Thyroid gland (tissue), 4 donors: ENCODE results near the gene F10. TPM values are rescaled to one million over a fixed set of nuclear protein-coding genes. Genes with fewer than 3 reads are reported as not detected.

ENCODE experiments used
- DNase-seq, 2 donors: peaks; one replicate each; pipeline ENCODE4 v3.0.0-alpha.2; 2019
- H3K27ac ChIP-seq, 3 donors: fragments of 200-600 bp; sonication (generic); 1 replicate in 2 of 3; 2 replicates in 1 of 3; pipeline ENCODE4 v1.5.1; 2016 to 2019; ENCODE audit warnings: mild to moderate bottlenecking in 1 of 3, moderate library complexity in 1 of 3
- H3K27me3 ChIP-seq: fragments of 200-600 bp; sonication (generic); one replicate; pipeline ENCODE4 v1.5.1; 2019
- H3K36me3 ChIP-seq, 2 donors: fragments of 200-600 bp; sonication (generic); one replicate each; pipeline ENCODE4 v1.5.1; 2016 to 2019
- H3K4me1 ChIP-seq, 2 donors: fragments of 200-600 bp; sonication (generic); one replicate each; pipeline ENCODE4 v1.5.1; 2017 to 2019
- H3K4me3 ChIP-seq, 3 donors: fragments of 200-600 bp; sonication (generic); replicated peaks in 1 of 3; 1 replicate in 2 of 3; 2 replicates in 1 of 3; pipeline ENCODE4 v1.5.1; 2016; ENCODE audit warnings: mild to moderate bottlenecking in 1 of 3
- H3K9me3 ChIP-seq: fragments of 200-600 bp; sonication (generic); one replicate; pipeline ENCODE4 v1.5.1; 2017
- CTCF ChIP-seq, 6 experiments: fragments of 200-600 bp in 3 of 6; fragments of 450-650 bp in 3 of 6; sonication (generic) in 3 of 6; IDR thresholded peaks; one replicate each; pipeline ENCODE4 v1.5.1; 2016 to 2019; ENCODE audit warnings: antibody characterized with exemption in 6 of 6, mild to moderate bottlenecking in 2 of 6, inconsistent platforms in 1 of 6, moderate library complexity in 1 of 6
- POLR2A ChIP-seq, 2 donors: fragments of 450-650 bp; IDR thresholded peaks; one replicate each; pipeline ENCODE4 v1.6.1; 2017; ENCODE audit warnings: antibody characterized with exemption in 2 of 2, mild to moderate bottlenecking in 2 of 2, moderate library complexity in 1 of 2
- WGBS, 2 donors: methylation state at CpG; one replicate each; pipeline ENCODE4 v1.1.5; 2017; 5-methylcytosine and 5-hydroxymethylcytosine counted together
- intact Hi-C: fragments of 100-400 bp; cut with DNase I; formaldehyde crosslinking; loops from one replicate; pipeline ENCODE4 v1.15.1; 2023
- total RNA-seq, 4 donors: library from RNA; depleted of rRNA; stranded (reverse); fragments of >200 nt; gene quantifications; one replicate each; pipeline ENCODE4 v1.2.3, GENCODE V29; 2016

The F10 gene
- 10 to 100 TPM in 1 of 4 donors, 1 to 10 TPM in 3; 4.0 to 19.9 (median 7.0) TPM for total RNA-seq

GRCh38 chr13:113122550-113123225 is at the start of gene F10:
Gene F10 (plus strand): TSS chr13:113122799. CDS start chr13:113122856, 57 bp downstream.
- no peak for DNase-seq
- Histone ChIP-seq H3K27me3 (no peaks in the 10 kb centered on the region), H3K9me3 (no peaks in the 10 kb centered on the region), H3K4me1 (no peaks in the 10 kb centered on the region), H3K4me3 (no peak within 1 kb of the TSS), H3K36me3 (no peaks in the 10 kb centered on the region), H3K27ac (no peak within 1 kb of the TSS)
- intact Hi-C loops: no loop called here
- WGBS, 2 donors: 43 to 51% methylated on average over 19 to 22 of the region's 23 CpGs
- TF ChIP-seq POLR2A (IDR thresholded peaks at IDR 0.05) (no peak), CTCF (IDR thresholded peaks at IDR 0.05) (no peak)

- H3K27me3 ChIP-seq: no peaks in the 10 kb centered on the region
- no peak for DNase-seq
- peaks cover 37 to 43% of the 10 kb centered on the region in 2 donors for H3K36me3 ChIP-seq
- no peak for TF ChIP-seq CTCF (IDR thresholded peaks at IDR 0.05)
- no peak for TF ChIP-seq POLR2A (IDR thresholded peaks at IDR 0.05)
- no peak overlapping the region for H3K27ac ChIP-seq
- no peaks in the 10 kb centered on the region for H3K4me1 ChIP-seq
- WGBS, 2 donors: 94% methylated on average over 11 of the region's 11 CpGs
- H3K4me3 ChIP-seq: no peak overlapping the region
- no peaks in the 10 kb centered on the region for H3K9me3 ChIP-seq
- intact Hi-C loops: no loop called here
Measured at GRCh38 chr13:113073942-113074341, 48.7 kb upstream of the F10 start.

- WGBS, 2 donors: 91 to 93% methylated on average over 12 to 18 of the region's 18 CpGs
- no peaks in the 10 kb centered on the region for H3K27me3 ChIP-seq
- no peak overlapping the region for H3K4me3 ChIP-seq
- H3K9me3 ChIP-seq: no peaks in the 10 kb centered on the region
- intact Hi-C loops: no loop called here
- no peak for DNase-seq
- TF ChIP-seq POLR2A (IDR thresholded peaks at IDR 0.05) (no peak), CTCF (IDR thresholded peaks at IDR 0.05) (no peak)
- no peaks in the 10 kb centered on the region for H3K4me1 ChIP-seq
- H3K36me3 ChIP-seq: peaks cover 37 to 48% of the 10 kb centered on the region in 2 donors
- no peak overlapping the region for H3K27ac ChIP-seq
Measured at GRCh38 chr13:113074401-113074800, 48.2 kb upstream of the F10 start.

GRCh38 chr13:113074876-113075275 is 47.7 kb upstream of the F10 start:
- Histone ChIP-seq H3K4me3 (no peak overlapping the region), H3K36me3 (peaks cover 37 to 49% of the 10 kb centered on the region in 2 donors), H3K4me1 (no peaks in the 10 kb centered on the region), H3K27ac (no peak overlapping the region), H3K27me3 (no peaks in the 10 kb centered on the region), H3K9me3 (no peaks in the 10 kb centered on the region)
- intact Hi-C loops: no loop called here
- no peak for TF ChIP-seq POLR2A (IDR thresholded peaks at IDR 0.05)
- no peak for TF ChIP-seq CTCF (IDR thresholded peaks at IDR 0.05)
- 91 to 93% methylated on average over 15 to 22 of the region's 22 CpGs for WGBS, 2 donors
- DNase-seq: no peak

GRCh38 chr13:113075711-113076110 is 46.9 kb upstream of the F10 start:
- Histone ChIP-seq H3K4me1 (no peaks in the 10 kb centered on the region), H3K4me3 (no peak overlapping the region), H3K27ac (no peak overlapping the region), H3K36me3 (peaks cover 37 to 44% of the 10 kb centered on the region in 2 donors), H3K9me3 (no peaks in the 10 kb centered on the region), H3K27me3 (no peaks in the 10 kb centered on the region)
- WGBS, 2 donors: 96 to 98% methylated on average over 14 to 17 of the region's 17 CpGs
- intact Hi-C loops: no loop called here
- no peak for TF ChIP-seq CTCF (IDR thresholded peaks at IDR 0.05)
- no peak for TF ChIP-seq POLR2A (IDR thresholded peaks at IDR 0.05)
- no peak for DNase-seq
